HTR-8/SVneo (cell line): ENCODE data around the gene PKDCC.

Source experiments
- DNase-seq: peaks from one replicate; pipeline ENCODE4 v3.0.0; 2011; ENCODE audit warnings: low spot score, mixed read lengths; ENCODE audit not compliant: insufficient read length
- FAIRE-seq: peaks from 2 replicates; lab custom pipeline; 2011; peaks lifted over from hg19 to GRCh38; lab: Jason Lieb, UNC

PKDCC gene

DNA sequence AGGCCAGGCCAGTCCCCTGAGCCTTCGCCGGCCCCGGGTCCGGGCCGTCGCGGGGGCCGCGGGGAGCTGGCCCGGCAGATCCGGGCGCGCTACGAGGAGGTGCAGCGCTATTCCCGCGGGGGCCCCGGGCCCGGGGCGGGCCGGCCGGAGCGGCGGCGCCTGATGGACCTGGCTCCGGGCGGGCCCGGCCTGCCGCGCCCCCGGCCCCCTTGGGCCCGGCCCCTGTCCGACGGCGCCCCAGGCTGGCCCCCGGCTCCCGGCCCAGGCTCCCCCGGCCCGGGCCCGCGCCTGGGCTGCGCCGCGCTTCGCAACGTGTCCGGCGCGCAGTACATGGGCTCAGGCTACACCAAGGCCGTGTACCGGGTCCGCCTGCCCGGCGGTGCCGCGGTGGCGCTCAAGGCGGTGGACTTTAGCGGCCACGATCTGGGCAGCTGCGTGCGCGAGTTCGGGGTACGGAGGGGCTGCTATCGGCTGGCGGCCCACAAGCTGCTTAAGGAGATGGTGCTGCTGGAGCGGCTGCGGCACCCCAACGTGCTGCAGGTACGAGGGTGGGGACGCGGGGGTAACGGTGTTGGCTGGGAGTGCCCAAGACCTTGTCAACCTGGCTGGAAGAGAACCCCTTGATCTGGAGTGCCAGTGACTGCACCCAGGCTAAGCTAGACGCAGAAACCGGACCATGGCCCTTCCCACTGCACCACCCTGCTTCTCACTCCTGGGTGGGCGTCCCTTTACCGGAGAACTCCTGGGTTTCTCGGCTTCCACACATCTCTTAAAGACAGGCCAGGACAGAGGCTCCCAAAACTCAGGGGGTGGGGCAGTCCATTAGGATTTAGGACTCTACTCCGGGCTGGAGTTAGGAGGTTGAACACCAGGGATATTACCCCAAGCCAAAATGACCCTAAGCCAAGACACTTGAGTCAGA is 739 bp downstream of the PKDCC start:
- FAIRE-seq, result peak; percentile 78

DNA sequence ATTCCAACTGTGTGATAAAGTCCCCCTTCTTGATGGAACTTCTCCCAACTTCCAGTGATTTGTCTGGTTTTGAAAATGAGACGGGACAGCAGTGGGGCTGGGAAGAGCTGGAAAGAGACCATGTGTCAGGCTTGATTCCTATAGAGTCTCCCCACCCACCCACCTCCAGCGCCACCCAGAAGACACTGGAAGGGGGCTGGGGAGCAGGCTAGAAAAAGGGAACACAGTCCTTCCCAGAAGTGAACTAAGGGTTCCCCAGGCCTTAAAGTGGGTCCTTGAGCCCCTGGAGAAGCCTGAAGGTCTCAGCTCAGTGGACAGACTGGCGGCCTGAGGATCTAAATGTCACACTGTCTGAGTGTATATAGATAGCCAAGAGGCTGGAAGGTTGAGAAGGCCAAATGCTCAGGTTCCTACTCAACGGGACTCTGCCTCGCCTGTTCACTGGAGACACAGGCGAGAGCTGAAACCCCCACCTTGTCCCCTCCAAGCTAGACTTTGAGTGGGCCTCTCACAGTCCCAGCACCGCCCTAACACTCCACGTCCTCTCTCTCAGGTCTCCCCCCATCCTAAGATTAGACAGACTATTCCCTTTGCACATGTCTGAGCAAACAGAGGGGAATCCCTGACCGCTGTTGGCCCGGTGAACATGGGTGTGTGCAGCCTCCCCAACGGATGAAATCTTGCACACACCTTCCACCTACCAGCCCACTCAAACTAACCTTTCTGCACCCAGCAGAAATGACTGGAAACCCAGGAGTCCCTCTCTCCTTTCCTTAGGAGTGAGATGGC is 1.6 kb downstream of the PKDCC start:
- FAIRE-seq, result peak; percentile 20

More for the DNA sequence above, 739 bp downstream of the PKDCC start:
- no peak for DNase-seq

DNA sequence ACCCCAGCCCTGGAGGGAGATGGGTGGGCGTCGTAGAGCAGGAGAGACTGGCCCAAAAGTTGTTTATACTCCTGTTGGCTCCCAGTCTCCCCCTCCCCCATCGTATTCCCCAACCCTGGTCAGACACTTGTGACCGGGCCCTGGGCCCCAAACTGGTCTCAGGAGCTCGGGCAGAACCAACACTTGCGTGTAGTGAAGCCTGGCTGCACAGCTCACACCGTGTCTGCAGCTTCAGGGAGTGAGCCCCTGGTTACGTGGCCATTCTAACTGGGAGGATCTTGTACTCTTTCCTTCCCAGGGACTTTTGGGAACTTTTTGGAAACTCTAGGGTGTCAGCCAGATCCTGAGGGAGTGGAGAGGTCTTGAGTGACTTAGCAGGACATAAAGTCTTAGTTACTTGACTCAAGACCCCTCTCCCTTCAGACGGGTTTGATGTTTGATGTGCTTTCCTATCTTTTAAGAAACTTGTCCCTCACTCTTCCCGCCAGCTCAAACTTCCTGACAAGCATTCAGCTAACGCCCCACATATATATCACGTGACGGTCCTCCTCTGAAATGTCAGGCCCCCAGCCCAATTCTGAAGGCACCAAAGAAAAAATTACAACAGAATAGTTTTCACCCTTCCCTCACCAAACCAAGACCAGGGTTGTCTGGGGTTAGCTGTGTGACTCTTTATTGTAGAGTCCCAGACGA is 2.3 kb downstream of the PKDCC start:
- FAIRE-seq, result peak; percentile 9
- no peak for DNase-seq

More for the DNA sequence above, 1.6 kb downstream of the PKDCC start:
- no peak for DNase-seq

DNA sequence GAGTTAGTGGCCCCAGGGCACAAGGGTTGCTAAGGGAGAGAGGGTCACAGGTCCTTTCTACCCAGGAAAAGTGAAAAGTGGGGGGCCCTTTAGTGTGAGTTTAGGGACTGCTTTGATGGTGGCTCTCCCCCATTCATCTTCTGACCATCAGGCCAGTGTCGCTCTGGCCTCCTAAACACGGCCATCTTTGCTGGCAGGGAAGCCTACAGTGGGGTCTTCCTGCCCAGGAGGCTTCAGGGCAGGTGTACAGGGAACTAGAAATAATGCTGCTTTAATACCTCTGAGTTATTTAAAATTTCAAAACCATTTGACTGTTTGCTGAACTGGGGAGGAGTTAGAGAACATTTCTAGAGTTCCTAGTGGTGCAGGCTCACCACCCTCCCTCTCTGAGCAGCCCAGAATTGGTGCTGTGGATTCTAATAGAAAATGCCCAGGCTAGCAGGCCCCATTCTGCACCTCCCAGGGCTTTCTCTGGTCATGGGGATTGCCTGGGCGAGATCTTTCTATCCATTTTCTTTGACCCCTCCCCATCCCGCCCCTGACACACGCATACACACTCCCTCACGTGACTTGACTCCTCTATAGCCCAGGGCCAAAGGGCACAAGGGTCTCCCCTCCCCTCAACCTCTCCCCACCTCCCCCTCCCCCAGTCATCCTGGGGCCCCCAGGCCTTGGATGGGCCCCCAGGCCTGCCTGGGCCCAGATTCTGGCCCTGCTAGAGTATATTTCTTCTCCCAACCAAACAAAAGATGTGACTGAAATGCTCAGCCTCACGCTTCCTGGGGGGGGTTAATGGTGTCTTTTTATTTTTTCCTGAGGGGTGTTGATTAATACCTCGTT is 3.1 kb downstream of the PKDCC start:
- FAIRE-seq (no peak), DNase-seq (no peak)

DNA sequence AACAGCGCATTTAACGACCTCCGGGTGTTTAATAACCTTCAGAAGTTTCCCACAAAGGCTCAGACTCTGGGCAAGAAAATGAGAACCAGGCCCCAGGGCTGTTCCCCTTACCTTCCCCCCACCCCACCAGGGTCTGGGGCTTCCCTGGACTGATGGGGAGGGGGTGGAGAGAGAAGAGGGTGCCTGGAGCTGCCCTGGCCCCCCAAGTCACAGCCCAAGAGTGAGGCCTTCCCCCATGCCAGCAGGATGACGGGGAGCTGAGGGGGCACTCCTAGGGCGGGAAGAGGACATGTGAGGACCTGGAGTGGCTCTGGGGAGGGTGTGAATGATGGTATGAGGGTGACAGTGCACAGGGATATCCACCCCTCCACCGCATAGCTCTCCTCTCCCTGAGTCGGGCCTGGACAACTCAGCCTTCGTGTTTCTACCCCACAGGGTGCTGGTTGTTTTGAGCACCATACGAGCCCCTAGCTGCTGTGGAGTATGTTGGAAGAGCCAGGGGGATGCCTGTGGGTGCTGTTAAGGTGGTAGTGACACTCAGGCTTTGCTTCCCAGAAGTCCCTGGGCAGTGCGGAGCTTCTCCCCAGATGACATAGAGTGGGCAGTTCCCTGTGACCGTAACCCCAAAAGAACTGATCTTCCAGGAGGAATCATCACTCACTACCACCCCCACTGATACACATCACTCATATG is 3.9 kb downstream of the PKDCC start:
- no peak for DNase-seq
- no peak for FAIRE-seq

DNA sequence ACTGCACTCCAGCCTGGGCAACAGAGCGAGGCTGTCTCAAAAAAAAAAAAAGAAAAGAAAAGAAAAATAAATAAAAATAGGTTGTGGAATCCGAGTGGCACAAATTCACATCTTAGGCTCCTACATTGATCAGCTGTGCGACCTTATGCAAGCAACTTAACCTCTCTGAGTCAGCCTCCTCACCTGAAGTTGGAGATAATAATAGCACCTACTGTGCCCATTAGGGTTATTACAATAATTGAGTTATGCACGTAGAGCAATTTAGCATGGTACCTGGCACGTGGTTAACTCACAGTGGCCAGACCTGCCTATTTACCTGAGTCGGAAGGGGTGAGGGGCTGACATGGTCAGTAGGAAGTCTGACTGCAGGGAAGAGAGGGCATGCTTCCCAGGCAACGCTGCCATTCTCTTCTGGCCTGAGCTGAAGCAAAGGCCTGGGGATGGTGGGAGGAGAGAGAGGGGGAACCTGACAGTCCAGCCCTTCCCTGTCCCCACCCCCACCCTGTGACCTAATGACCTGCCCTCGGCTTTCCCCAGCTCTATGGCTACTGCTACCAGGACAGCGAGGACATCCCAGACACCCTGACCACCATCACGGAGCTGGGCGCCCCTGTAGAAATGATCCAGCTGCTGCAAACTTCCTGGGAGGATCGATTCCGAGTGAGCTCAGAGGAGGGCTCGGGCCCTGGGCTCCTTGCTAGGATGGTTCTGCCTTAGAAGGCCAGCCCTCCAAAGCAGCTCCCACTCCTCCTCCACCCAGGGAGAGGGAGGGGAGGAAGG is 5.1 kb downstream of the PKDCC start:
- FAIRE-seq (peak; percentile 4), DNase-seq (no peak)

DNA sequence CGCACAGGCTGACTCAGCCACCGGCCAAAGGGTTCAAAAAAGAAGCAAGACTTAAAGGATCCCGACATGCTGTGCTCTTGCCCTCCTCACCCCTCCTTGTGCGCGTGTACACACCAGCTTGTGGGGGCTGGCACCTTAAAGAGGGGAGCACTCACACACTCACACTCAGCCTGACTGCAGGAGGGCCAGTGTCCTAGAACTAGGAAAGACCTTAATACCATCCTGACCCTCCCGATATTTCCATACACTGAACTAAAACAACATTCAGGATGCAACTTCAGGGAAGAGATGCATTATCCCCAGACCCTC is 5.6 kb downstream of the PKDCC start:
- DNase-seq (no peak), FAIRE-seq (no peak)

DNA sequence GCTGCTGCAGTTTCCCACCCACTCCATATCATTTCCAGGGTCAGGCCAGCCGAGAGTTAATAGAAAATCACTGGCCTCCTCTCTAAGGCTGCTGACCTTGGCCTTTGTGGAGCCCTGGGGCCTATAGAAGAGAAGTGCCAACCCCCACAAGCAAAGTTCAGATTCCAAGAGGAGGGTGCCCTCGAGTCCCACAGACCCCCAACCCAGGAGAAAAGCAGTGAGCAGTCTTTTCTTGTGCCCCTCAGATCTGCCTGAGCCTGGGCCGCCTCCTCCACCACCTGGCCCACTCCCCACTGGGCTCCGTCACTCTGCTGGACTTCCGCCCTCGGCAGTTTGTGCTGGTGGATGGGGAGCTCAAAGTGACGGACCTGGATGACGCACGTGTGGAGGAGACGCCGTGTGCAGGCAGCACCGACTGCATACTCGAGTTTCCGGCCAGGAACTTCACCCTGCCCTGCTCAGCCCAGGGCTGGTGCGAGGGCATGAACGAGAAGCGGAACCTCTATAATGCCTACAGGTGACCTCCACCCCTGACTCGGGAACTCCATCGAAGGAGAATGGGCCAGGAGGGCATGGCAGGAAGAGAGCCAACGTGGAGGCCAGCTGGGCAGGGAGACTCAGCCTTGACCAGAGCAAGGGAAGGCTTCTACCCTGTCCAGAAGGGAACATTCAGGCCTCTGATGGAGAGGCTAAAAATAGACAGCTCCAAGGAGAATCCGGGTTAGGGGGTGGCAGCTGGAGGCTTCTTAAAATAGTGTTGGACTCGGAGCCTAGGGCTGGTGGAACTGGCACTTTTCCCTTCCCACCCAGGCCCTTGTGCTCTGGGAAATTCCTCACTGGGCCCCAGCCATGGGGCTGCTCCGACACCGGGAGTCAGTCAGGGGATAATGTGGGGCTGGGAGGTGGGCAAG is 6.2 kb downstream of the PKDCC start:
- no peak for DNase-seq
- FAIRE-seq, result no peak

DNA sequence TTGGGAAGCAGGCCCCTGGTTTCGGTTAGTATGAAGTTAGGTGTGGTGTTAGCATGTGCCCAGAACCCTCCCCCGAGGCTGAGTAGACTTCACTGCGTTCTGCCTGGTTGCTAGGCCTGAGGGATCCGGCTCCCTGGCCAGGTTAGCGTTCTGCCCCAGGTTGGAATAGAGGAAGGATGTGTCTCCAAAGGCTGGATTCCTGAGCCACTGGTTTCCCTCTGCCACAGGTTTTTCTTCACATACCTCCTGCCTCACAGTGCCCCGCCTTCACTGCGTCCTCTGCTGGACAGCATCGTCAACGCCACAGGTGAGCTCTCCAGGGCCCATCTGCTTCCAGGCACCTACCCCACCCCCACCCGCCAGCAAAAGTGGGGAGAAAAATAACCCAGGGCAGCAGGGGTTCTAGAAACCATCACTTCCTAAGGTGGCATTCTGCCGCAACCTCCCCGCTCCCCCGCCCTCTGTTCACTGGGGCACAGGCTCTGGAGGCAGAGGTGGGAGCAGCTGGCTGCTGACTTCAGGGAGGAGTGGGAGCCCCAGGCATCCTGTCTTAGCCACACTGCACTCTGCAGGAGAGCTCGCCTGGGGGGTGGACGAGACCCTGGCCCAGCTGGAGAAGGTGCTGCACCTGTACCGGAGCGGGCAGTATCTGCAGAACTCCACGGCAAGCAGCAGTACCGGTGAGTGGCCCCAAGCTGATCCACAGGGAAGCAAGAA is 7.1 kb downstream of the PKDCC start:
- DNase-seq (no peak), FAIRE-seq (no peak)

DNA sequence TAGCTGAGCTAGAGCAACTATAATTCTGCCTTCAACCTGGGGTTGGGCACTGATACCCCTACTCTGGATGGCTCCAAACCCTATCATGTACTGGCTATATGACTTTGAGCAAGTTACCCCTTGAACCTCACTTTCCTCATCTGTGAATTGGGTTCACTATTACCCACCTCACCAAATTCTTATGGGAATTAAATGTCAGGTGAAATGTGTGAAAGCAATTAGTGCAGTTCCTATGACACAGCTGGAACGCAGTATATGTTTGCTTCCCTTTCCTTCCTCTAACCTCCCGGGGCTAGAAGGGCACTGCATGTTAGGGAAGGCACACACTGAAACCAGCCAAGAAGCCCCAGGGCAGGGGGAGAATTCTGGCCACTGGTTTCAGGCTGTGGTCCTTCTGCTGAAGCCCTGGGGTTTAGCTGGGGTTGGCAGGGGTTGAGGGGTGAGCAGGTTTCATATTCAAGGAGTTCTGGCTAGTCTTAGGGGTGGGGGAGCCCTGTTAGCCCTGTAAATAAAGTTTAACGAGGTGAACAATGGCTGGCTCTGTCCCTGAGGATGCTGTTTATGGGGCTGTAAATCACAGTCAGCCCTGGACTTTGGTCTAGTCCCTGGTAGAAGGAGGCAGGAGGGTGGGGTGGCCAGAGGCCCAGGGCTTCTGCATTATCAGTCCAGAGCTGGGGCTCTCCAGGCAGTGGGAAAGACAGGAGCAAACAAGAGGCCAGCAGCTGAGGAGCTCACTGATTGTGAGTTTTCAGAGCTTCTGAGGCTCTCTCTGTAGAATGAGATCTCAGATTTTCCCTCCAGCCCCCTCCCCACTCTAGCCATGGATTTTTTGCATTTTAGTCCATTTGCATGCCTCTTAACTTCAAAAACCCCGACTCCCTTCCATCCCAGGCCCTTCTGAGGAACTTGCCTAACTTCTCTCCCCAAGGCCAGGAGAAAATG is 8.0 kb downstream of the PKDCC start:
- DNase-seq (no peak), FAIRE-seq (no peak)

DNA sequence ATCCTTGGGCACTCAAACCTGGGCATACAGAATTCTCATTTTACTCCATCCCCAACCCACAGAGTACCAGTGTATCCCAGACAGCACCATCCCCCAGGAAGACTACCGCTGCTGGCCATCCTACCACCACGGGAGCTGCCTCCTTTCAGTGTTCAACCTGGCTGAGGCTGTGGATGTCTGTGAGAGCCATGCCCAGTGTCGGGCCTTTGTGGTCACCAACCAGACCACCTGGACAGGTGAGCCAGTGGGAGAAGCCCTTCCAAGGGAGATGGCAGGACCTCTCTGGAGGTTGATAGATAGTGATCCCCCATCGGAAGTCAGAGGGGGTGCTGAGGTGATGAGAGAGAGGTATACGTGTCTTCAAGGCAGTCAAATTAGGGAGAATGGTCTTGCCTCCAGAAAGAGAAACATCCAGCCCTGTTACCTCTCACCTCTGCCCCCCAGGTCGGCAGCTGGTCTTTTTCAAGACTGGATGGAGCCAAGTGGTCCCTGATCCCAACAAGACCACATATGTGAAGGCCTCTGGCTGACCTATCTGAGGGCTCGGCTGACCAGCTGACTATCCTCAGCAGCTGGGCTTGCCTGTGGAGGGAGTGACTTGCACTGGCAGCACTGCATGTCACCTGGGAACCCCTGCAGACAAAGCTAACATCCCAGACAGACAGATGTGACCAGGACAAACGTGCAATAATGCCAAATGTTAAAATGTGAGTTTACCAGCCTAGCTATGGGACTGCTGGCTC is 9.5 kb downstream of the PKDCC start:
- FAIRE-seq (no peak), DNase-seq (no peak)

DNA sequence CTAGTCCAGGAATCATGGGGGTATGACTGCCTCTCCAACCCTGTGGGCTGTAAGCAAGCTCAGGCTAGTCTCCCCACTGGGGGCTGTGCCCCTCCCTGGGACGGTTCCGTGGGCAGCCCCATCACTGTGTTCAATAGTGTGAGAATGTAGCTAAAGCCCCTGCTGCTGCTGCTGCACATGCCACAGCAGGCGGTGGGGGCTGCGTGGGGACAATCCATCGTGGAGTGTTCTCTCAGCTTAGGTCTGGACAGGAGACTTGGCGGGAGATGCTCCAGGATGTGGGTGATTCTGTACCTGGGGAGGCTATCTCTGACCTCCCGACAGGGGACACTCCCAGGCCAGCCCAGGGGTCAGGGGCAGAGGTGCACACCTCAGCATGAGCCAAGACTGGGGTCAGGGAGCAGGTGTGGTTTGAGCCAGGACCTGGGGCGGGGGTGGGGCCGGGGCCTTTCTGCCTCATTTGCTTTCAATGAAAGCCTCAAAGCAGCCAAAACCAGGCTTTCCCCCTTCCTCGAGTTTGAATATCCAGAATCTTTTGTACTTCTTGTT is 10.2 kb downstream of the PKDCC start:
- FAIRE-seq (no peak), DNase-seq (no peak)

DNA sequence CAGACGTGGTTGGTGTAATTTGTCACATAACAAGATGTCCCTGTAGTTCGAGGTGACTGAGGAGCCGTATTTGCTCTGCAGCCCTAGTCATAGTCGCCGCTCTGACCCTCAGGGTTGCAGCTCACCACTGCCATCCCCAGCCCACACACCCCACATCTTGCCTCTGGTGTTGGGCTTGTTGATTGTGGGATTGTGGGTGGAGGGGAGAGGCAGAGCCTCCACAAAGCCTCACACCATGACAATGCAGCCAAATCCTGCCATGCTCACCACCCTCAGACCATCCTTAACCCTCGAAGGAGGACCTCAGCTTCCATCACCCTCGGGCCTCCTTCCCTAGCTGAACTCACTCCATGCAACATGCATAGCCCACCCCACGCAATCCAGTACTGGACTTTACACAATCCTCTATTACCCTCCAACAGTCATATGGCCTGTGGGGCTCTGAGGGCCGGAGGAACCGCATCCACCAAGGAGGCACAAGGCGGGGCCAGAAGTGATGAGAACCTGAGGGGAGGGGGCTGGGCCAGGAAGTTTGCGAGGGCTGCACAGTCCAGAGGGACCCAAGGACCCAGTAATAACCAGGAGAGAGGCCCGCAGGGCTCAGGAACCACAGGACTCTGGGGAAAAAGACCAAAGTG is 11.6 kb downstream of the PKDCC start:
- FAIRE-seq, result no peak
- DNase-seq, result no peak

DNA sequence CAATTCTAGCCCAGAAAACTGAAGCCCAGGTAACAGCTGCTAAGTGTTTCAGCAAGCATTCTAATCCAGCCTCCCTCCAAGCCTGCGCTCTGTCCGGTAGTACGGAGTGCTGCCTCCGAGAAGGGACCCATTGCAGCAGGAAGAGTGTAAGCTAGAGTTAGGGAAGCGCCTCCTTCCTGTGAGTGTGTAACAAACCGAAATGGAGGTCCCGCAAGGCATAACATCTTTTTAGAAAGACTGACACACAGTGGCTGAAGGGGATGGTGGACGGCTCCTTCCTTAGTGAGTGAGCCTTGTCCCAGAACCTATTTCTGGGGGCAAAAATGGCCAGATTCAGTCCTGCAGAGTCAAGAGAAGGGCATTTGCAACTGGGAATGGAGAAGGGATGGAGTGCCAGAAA is 12.2 kb downstream of the PKDCC start:
- no peak for FAIRE-seq
- DNase-seq, result no peak
